ENCODE results near the gene ZNF565.
"Not testable (repeated sequence)": the region's sequence is repeated elsewhere in the genome, so short reads cannot be mapped to it uniquely, and the experiment has no call there.

ZNF565 gene

GRCh38 chr19:36210497-36210896 is 4.0 kb downstream of the ZNF565 start:
- DNase-seq = no peak

GRCh38 chr19:36209372-36209771 is 5.1 kb downstream of the ZNF565 start:
- DNase-seq = no peak

- DNase-seq = no peak
These were observed 6.7 kb downstream of the ZNF565 start for GRCh38 chr19:36207605-36208252.

GRCh38 chr19:36203293-36203692 is 11.2 kb downstream of the ZNF565 start:
- DNase-seq = no peak

- DNase-seq = no peak
These were observed 12.8 kb downstream of the ZNF565 start for GRCh38 chr19:36201684-36202083.

- DNase-seq = no peak
These were observed 16.3 kb downstream of the ZNF565 start for GRCh38 chr19:36198119-36198518.

- no peak for DNase-seq
These were observed 18.2 kb downstream of the ZNF565 start for GRCh38 chr19:36196249-36196648.

GRCh38 chr19:36186722-36187121 is 27.7 kb downstream of the ZNF565 start:
- DNase-seq = not testable (repeated sequence)

GRCh38 chr19:36183245-36183628 is 31.2 kb downstream of the ZNF565 start:
- no peak for DNase-seq

- DNase-seq = no peak
These were observed 31.7 kb downstream of the ZNF565 start for GRCh38 chr19:36182612-36183244.

GRCh38 chr19:36179077-36179476 is 35.4 kb downstream of the ZNF565 start:
- not testable (repeated sequence) for DNase-seq

GRCh38 chr19:36173846-36174245 is 40.6 kb downstream of the ZNF565 start:
- not testable (repeated sequence) for DNase-seq

- no peak for DNase-seq
These were observed 41.6 kb downstream of the ZNF565 start for GRCh38 chr19:36172852-36173251.

GRCh38 chr19:36169084-36169760 is 45.2 kb downstream of the ZNF565 start:
- DNase-seq = peak; percentile 95 to 96

- no peak for DNase-seq
These were observed 50.7 kb downstream of the ZNF565 start for GRCh38 chr19:36163813-36164212.

- no peak for DNase-seq
These were observed 53.5 kb downstream of the ZNF565 start for GRCh38 chr19:36160821-36161596.

- no peak for DNase-seq
These were observed 61.3 kb downstream of the ZNF565 start for GRCh38 chr19:36153126-36153525.

- no peak for DNase-seq
These were observed 61.9 kb downstream of the ZNF565 start, which contains the start of gene COX7A1 for GRCh38 chr19:36152352-36153091. Gene COX7A1, minus strand, starts transcription at chr19:36152447. Its CDS starts 40 bp downstream, at chr19:36152407.

GRCh38 chr19:36152019-36152351 is 62.5 kb downstream of the ZNF565 start:
- no peak for DNase-seq

- DNase-seq = no peak
These were observed 63.1 kb downstream of the ZNF565 start for GRCh38 chr19:36151144-36152018.

- DNase-seq = no peak
These were observed 63.9 kb downstream of the ZNF565 start for GRCh38 chr19:36150586-36150985.

Data from NCI-H524 (cell line).